GOT3 (cell line): ENCODE data around the gene NHEJ1.

ENCODE experiments used
- DNase-seq: peaks from one replicate; lab custom pipeline; 2025; ENCODE audit warnings: mixed read lengths; lab: John Stamatoyannopoulos, UW

The NHEJ1 gene

DNA sequence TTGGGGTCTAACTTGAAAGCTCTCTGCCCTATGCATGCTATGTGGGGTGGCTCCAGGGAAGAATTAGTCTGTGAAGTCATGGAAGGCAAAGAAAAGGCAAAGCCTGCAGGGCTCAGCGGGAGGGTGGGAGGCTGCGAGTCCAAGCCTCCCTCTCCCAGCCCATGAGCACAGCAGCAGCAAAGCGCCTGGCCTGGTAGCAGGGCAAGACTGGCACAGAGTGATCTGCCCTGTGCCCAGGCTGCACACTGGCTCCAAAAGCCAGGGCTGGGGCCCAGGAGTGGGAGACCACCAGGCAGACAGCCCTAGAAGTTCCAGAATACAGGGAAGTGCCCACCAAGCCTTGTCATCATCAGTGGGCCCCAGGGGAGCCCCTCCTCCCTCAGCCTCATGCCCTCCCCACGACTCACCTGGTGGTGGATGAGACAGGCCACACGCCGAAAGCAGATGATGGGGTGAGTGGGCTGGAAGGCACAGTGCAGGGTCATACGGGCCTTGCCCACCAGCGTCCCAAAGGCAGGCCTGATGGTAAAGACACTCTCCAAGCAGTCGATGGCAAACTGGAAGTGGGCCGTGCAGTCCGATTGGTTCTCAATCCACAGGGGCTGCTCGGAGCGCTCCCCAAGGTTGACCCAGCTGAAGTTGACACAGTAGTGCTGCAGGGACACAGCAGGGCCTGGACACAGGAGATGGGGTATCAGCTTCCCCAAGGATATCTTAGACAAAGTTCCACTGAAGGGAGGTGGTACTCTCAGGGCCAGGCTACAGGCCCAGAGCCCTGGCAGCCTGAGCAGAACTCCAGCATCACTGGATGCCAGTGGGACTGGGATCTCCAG lies 131.4 kb downstream of the NHEJ1 start:
- no peak for DNase-seq

- DNase-seq: no peak
These were observed 132.5 kb downstream of the NHEJ1 start for GRCh38 chr2:219028141-219028540.

GRCh38 chr2:219027511-219028055 lies 133.0 kb downstream of the NHEJ1 start:
- no peak for DNase-seq

DNA sequence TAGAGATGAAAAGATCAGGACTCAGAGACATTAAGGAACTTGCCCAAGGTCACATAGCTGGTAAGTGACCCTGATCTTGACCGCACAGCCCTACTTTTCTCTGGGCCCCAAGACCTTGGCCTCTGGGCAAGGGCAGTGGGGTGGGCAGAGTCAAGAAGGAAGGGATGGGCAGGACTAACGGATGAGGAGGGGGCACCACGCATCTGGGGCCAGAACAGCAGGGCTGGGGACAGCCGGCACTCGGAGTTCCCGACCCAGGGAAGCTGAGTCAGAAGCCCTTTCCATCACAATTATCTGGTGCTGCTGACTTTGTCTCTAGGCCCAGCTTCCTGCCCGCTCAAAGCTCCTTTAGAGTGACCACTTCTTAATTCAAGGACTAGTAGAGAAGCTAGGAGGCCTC lies 133.7 kb downstream of the NHEJ1 start:
- DNase-seq: no peak

DNA sequence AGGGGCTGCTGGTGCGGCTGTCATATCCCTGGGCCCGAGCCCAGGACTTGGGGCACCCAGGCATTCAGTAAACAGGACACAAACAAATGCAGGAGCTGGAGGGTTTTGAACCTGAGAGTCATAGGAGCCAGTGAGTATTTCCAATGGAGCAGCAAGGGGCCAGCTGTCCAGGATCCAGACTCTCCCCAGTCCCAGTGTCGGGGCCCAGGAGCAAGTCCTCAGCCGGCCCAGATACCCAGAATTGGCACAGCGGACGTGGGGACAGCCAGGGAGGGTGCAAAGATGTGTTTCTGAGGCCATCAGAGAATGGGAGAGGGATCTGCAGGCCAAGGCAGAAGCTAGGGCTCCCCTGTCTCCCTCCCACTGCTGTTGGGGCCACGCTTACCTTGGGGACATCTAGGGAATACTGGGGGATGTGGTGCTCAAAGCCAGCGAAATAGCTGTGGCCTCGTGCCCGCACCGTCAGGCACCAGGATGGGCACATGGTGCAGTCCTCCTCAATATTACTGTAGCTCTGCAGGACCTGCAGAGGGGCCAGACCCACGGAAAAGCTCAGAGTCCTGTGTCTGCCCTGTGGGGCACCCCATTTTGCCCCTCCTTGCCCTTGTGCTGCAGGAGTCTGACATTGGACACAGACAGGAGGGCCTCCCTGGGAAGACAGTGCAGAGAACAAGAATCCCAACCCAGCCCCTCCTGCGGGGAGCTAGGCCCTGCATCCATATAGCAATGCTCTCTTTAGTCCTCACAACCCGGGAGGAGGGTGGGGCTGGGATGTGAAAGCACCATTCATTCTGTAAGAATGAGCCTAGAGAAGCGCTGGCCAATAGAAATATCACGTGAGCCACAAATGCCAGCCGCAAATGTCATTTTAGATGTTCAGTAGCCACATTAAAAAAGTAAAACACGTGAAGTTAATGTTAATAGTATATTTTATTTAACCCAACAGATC lies 134.7 kb downstream of the NHEJ1 start:
- DNase-seq: no peak
